GM21576 (cell line): Measurements from ENCODE around the gene DPP10.

ENCODE experiments used
- ATAC-seq: cut with Tn5 transposase; IDR thresholded peaks from one replicate; pipeline ENCODE4 v1.9.1; 2021; ENCODE audit warnings: mild to moderate bottlenecking, moderate library complexity; ENCODE audit not compliant: unreplicated experiment

The DPP10 gene

GRCh38 chr2:115529627-115530026 lies 1087.2 kb downstream of the DPP10 start:
- ATAC-seq, result no peak

- ATAC-seq, result no peak
Measured at GRCh38 chr2:115533081-115533480, 1090.6 kb downstream of the DPP10 start.

- no peak for ATAC-seq
Measured at GRCh38 chr2:115541814-115542213, 1099.4 kb downstream of the DPP10 start.

GRCh38 chr2:115542331-115542730 lies 1099.9 kb downstream of the DPP10 start:
- ATAC-seq, result no peak

GRCh38 chr2:115543024-115543423 lies 1100.6 kb downstream of the DPP10 start:
- no peak for ATAC-seq

- ATAC-seq, result no peak
Measured at GRCh38 chr2:115543461-115543860, 1101.0 kb downstream of the DPP10 start.

- no peak for ATAC-seq
Measured at GRCh38 chr2:115549611-115550130, 1107.2 kb downstream of the DPP10 start.

- ATAC-seq, result no peak
Measured at GRCh38 chr2:115552726-115553125, 1110.3 kb downstream of the DPP10 start.

- ATAC-seq, result no peak
Measured at GRCh38 chr2:115554153-115554552, 1111.7 kb downstream of the DPP10 start.

GRCh38 chr2:115558725-115559124 lies 1116.3 kb downstream of the DPP10 start:
- ATAC-seq, result no peak

GRCh38 chr2:115560666-115561065 lies 1118.2 kb downstream of the DPP10 start:
- no peak for ATAC-seq

GRCh38 chr2:115568643-115569042 lies 1126.2 kb downstream of the DPP10 start:
- ATAC-seq, result no peak

- ATAC-seq, result no peak
Measured at GRCh38 chr2:115569547-115569946, 1127.1 kb downstream of the DPP10 start.

GRCh38 chr2:115572746-115573145 lies 1130.3 kb downstream of the DPP10 start:
- no peak for ATAC-seq

- no peak for ATAC-seq
Measured at GRCh38 chr2:115573756-115574155, 1131.3 kb downstream of the DPP10 start.

GRCh38 chr2:115574667-115575066 lies 1132.2 kb downstream of the DPP10 start:
- no peak for ATAC-seq

GRCh38 chr2:115580784-115581183 lies 1138.3 kb downstream of the DPP10 start:
- no peak for ATAC-seq

GRCh38 chr2:115584507-115584906 lies 1142.1 kb downstream of the DPP10 start:
- no peak for ATAC-seq

- ATAC-seq, result no peak
Measured at GRCh38 chr2:115596659-115597375, 1154.4 kb downstream of the DPP10 start.

GRCh38 chr2:115603285-115603684 lies 1160.8 kb downstream of the DPP10 start:
- ATAC-seq, result no peak

- ATAC-seq, result no peak
Measured at GRCh38 chr2:115606350-115606749, 1163.9 kb downstream of the DPP10 start.

GRCh38 chr2:115609978-115610377 lies 1167.5 kb downstream of the DPP10 start:
- no peak for ATAC-seq

GRCh38 chr2:115610888-115611287 lies 1168.4 kb downstream of the DPP10 start:
- no peak for ATAC-seq
